GM10266 (cell line): ENCODE data around the gene HSPA4.

ENCODE experiments used
- DNase-seq: peaks from one replicate; pipeline ENCODE4 v3.0.0; 2012; ENCODE audit errors: extremely low spot score
- TF ChIP-seq, protein P1 (sequence below): IDR thresholded peaks from 2 replicates; pipeline ENCODE4 v1.5.1; 2012; ENCODE audit warnings: mild to moderate bottlenecking, low read depth; ENCODE audit not compliant: control insufficient read depth, insufficient read depth; ENCODE audit errors: missing control alignments

Gene HSPA4

DNA sequence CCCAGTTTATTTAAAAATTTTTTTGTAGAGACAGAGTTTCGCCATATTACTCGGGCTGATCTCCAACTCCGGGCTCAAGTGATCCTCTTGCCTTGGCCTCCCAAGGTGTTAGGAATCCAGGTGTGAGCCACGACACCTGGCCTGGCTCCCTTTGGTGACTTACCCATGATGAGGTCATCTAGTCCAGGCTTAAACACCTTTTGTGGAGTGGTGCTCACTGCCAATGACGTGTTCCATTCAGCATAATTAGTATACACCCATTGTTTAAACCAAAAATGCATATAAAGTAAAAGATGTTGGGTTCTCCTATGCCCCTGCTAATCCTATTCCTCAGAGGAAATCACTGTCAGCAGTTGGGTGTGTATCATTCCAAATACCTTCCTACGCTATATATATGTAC lies 91.0 kb downstream of the HSPA4 start:
- TF ChIP-seq, protein P1, sequence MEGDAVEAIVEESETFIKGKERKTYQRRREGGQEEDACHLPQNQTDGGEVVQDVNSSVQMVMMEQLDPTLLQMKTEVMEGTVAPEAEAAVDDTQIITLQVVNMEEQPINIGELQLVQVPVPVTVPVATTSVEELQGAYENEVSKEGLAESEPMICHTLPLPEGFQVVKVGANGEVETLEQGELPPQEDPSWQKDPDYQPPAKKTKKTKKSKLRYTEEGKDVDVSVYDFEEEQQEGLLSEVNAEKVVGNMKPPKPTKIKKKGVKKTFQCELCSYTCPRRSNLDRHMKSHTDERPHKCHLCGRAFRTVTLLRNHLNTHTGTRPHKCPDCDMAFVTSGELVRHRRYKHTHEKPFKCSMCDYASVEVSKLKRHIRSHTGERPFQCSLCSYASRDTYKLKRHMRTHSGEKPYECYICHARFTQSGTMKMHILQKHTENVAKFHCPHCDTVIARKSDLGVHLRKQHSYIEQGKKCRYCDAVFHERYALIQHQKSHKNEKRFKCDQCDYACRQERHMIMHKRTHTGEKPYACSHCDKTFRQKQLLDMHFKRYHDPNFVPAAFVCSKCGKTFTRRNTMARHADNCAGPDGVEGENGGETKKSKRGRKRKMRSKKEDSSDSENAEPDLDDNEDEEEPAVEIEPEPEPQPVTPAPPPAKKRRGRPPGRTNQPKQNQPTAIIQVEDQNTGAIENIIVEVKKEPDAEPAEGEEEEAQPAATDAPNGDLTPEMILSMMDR, result no peak
- no peak for DNase-seq

DNA sequence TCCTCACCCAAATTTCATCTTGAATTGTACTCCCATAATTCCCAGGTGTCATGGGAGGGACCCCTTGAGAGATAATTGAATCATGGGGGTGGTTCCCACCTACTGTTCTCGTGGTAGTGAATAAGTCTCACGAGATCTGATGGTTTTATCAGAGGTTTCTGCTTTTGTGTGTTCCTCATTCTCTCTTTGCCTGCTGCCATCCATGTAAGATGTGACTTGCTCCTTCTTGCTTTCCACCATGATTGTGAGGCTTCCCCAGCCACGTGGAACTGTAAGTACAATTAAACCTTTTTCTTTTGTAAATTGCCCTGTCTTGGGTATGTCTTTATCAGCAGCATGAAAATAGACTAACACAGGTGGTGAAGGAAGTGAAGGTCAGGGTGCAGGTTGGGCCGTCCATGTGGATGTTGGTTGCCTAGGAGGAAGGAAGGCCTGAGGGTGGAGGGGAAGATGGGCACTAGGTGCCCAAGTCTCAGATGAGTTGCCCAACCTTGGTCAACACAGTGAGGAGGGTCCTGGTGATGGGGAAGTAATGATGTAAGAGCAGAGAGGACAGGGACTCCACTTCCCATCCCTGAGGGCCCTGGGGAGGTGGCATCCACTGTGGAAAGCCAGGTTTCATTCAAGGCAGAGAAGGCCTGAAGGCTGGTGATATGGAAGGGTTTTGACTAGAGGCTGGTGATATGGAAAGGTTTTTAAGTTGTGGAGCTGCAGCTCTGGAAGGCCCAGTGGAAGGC lies 92.6 kb downstream of the HSPA4 start:
- DNase-seq, result no peak
- TF ChIP-seq, protein P1, result no peak

DNA sequence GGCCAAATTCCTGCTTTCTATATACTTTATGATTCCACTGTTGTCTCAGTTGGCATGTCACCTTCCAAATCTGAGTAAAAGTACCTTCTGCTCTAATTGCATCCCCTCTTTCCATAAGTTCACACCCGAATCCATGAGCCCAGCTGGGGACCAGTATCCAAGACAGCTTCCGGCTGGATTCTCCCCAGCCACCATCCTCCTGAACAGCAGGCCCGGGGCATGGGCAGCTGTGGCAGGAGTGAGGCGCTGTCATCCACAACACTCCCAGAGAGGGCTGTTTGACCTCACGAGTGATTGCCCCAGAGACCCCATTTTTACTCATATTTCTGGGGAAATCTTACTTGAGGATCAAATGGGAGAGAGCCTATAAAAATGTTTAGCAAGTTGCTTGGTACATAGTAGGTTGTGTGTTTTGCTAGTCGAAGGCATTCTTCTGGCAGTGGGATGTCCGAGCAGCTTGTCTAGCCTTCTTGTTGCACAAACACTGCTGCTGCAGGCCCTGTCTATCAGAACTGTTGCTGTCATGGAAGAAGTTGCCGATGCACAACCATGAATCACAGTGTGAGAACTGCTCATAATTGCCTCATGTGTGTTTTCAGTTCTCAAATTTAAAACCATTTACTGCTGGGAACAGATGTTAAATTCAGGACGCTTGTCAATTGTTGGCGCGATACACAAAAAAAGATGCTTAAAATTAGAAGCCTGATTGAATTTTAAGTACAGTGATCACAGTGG lies 93.8 kb downstream of the HSPA4 start:
- DNase-seq, result no peak
- TF ChIP-seq, protein P1, result no peak

DNA sequence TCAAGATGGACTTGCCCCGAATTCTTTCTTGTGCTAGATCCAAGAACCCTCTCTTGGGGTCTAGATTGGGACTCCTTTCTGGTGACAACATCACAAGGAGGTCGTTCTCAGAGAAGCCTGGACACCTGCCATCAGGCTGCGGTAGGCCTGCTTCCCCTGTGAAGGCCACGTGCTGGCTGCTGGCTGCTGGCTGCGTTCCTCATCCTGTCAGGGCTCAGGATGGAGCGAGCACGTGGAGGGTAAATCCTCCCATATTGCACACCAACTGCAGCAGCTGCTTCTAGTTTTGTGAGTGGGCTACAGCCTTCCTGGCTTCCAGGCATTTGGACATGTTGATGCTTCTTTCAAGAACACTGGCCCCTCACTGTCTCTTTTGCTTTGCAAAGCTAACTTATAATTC lies 95.6 kb downstream of the HSPA4 start:
- TF ChIP-seq, protein P1, result no peak
- DNase-seq, result no peak

DNA sequence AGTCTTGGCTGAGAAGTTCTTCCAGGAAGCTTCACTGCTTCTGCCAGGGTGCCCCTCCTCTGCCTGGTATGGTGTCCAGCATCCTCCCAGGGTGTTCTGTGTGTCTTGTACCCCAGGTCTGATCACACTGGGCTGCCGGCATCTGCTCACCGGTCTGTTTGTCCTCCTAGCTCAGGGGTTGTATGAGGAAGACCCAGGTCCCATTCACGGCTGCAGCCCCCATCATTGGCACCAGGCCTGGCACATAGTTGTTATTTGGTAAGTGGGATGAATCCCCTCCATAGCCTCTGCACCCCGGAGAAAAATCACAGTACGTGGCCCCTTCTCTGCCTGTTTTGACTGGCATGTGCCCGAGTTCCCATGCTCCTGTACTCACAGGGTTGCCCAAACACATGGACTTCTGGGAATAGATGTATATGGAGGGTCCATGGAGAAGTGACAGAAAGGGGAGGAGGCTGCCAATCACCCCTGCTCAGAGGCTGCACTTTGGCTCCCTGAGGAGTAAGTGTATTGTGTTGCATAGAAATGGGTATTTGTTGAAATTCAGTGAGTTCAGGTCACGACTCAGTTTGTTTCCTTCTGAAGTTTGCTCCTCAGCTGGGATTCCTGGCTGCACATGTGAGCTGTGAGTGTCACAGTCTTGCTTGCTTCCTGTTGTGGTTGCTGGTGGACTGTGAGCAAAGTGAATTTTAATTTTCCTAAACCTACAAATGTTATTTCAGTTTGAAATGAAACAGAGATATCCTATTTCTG lies 96.2 kb downstream of the HSPA4 start:
- TF ChIP-seq, protein P1, result no peak
- DNase-seq, result no peak

DNA sequence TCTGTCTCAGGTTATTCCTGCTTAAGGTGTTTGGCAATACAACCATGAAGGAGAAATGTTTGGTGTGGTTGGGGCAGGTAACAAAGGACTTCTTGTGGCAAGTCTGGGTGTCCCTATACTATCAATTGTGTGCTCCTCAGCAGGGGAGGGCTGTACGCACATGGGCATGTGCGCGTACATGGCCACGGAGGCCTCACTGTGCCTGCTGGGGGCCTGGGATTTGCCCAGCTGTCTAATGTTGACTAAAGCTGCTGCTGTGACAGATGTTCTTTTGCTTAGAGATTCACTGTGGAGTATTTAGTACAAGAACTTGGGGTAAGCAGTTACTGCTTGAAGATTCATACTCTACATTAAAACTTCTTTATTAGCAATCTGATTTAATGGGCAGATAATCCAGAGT lies 97.5 kb downstream of the HSPA4 start:
- TF ChIP-seq, protein P1, result no peak
- no peak for DNase-seq
